Endodermal cell (in vitro differentiated cells): Measurements from ENCODE around the gene GTPBP10. TPM values are rescaled to one million over a fixed set of nuclear protein-coding genes. Genes with fewer than 3 reads are reported as not detected.

Experiments
- DNase-seq: peaks from one replicate; pipeline ENCODE4 v3.0.0-alpha.2; 2017
- H3K27ac ChIP-seq: 2 replicates; pipeline ENCODE4 v1.5.1; 2013; ENCODE audit warnings: mild to moderate bottlenecking, low read depth, low read length, moderate library complexity
- H3K27me3 ChIP-seq: 2 replicates; pipeline ENCODE4 v1.6.1; 2013; ENCODE audit warnings: mild to moderate bottlenecking, low read length, moderate library complexity; ENCODE audit not compliant: insufficient read depth, control insufficient read depth, poor library complexity, severe bottlenecking
- H3K36me3 ChIP-seq: 2 replicates; pipeline ENCODE4 v1.7.0; 2013; ENCODE audit warnings: mild to moderate bottlenecking, low read length, moderate library complexity; ENCODE audit not compliant: control insufficient read depth, insufficient read depth
- H3K4me1 ChIP-seq: one replicate; pipeline ENCODE4 v1.7.0; 2013; ENCODE audit warnings: low read length; ENCODE audit not compliant: control insufficient read depth, insufficient read depth
- H3K4me3 ChIP-seq: 2 replicates; pipeline ENCODE4 v1.5.1; 2013; ENCODE audit warnings: mild to moderate bottlenecking, low read length, moderate library complexity
- H3K9ac ChIP-seq: 2 replicates; pipeline ENCODE4 v1.6.1; 2013; ENCODE audit warnings: mild to moderate bottlenecking, low read length, moderate library complexity; ENCODE audit not compliant: poor library complexity, severe bottlenecking; ENCODE audit errors: extremely low read depth
- H3K9me3 ChIP-seq: 2 replicates; pipeline ENCODE4 v1.6.1; 2013; ENCODE audit warnings: mild to moderate bottlenecking, low read length, moderate library complexity; ENCODE audit not compliant: control insufficient read depth
- H3K27ac Mint-ChIP-seq: 2 replicates; pipeline ENCODE4 v1.8.0; 2020; ENCODE audit warnings: mixed read lengths
- H3K27me3 Mint-ChIP-seq: 2 replicates; pipeline ENCODE4 v1.8.0; 2021; ENCODE audit warnings: mild to moderate bottlenecking, mixed read lengths; ENCODE audit not compliant: insufficient read depth
- H3K36me3 Mint-ChIP-seq: 2 replicates; pipeline ENCODE4 v1.8.0; 2020; ENCODE audit warnings: low read depth, mixed read lengths
- H3K4me1 Mint-ChIP-seq: 2 replicates; pipeline ENCODE4 v1.8.0; 2020; ENCODE audit warnings: mixed read lengths
- H3K4me3 Mint-ChIP-seq: 2 replicates; pipeline ENCODE4 v1.8.0; 2020; ENCODE audit warnings: mild to moderate bottlenecking, moderate library complexity, mixed read lengths
- H3K9me3 Mint-ChIP-seq: 2 replicates; pipeline ENCODE4 v1.8.0; 2020; ENCODE audit warnings: mild to moderate bottlenecking, mixed read lengths
- WGBS, 2 experiments: methylation state at CpG; one replicate each; pipeline versions ENCODE4 v1.1.5 to v1.1.7; 2013; ENCODE audit warnings: missing lambda C conversion rate in 2 of 2, mixed read lengths in 1 of 2; ENCODE audit not compliant: insufficient coverage in 1 of 2, insufficient read length in 1 of 2; 5-methylcytosine and 5-hydroxymethylcytosine counted together
- total RNA-seq, 2 donors: library from RNA; stranded (reverse); fragmentation: NEBNext Ultra II Directional in 1 of 2; extraction: Animal tissue kit (Norgen Biotek cat#: 25700) in 1 of 2; gene quantifications; 2 replicates in 1 of 2; 3 replicates in 1 of 2; pipeline ENCODE4 v1.2.1, GENCODE V29; 2021
- TF ChIP-seq, protein P1 (sequence below): fragments of 200-600 bp; sonication (generic); conservative IDR thresholded peaks from 2 replicates; pipeline ENCODE4 v1.5.0; 2021; ENCODE audit warnings: antibody characterized with exemption, mild to moderate bottlenecking

The GTPBP10 gene
- total RNA-seq, 2 donors from 2014 or later = 24.5 to 26.3 TPM

DNA sequence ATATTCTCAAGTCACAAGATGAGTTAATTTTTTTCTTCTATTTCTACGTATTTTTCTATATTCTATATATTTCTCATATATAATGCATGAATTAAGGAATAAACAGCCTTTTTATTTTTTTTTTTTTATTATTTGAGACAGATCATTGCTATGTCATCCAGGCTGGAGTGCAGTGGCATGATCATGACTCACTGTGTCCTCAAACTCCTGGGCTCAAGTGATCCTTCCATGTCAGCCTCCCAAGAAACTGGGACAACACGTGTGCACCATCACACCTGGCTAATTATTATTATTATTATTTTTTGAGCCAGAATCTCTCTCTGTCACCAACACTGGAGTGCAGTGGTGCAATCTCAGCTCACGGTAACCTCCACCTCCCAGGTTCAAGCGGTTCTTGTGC is 58.3 kb downstream of the GTPBP10 start:
- Histone ChIP-seq H3K9ac (no peak overlapping the region), H3K4me3 (peak overlapping the region; percentile 99), H3K9me3 (no peaks in the 10 kb centered on the region), H3K27me3 (peaks cover 14% of the 10 kb centered on the region), H3K27ac (no peak overlapping the region), H3K4me1 (no peaks in the 10 kb centered on the region), H3K36me3 (peaks cover 35% of the 10 kb centered on the region)
- TF ChIP-seq, protein P1, sequence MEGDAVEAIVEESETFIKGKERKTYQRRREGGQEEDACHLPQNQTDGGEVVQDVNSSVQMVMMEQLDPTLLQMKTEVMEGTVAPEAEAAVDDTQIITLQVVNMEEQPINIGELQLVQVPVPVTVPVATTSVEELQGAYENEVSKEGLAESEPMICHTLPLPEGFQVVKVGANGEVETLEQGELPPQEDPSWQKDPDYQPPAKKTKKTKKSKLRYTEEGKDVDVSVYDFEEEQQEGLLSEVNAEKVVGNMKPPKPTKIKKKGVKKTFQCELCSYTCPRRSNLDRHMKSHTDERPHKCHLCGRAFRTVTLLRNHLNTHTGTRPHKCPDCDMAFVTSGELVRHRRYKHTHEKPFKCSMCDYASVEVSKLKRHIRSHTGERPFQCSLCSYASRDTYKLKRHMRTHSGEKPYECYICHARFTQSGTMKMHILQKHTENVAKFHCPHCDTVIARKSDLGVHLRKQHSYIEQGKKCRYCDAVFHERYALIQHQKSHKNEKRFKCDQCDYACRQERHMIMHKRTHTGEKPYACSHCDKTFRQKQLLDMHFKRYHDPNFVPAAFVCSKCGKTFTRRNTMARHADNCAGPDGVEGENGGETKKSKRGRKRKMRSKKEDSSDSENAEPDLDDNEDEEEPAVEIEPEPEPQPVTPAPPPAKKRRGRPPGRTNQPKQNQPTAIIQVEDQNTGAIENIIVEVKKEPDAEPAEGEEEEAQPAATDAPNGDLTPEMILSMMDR = no peak
- WGBS, 2 experiments = 100% methylated on average over 3 of the region's 4 CpGs; no CpG with 5 or more reads in 1 of the 2 experiments
- Mint-ChIP-seq H3K9me3 (no peaks in the 10 kb centered on the region), H3K36me3 (peaks cover 31% of the 10 kb centered on the region), H3K4me3 (peak overlapping the region; percentile 95), H3K27me3 (peaks cover 24% of the 10 kb centered on the region), H3K4me1 (no peaks in the 10 kb centered on the region), H3K27ac (no peak overlapping the region)
- no peak for DNase-seq

DNA sequence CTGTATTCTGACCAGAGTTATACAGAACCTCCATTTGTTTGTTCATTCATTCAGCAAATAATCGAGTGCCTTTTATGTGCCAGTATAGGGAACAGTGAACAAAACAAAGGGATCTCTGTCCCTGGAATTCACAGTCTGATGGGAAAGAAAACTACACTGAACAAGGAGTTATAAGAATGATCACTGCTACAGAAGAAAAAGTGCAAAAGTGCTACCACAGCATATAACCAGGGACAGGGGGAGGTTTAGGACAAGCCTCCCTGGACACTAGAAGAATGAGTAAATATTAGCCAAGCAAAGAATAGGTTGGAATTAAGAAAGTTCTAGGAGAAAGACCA is 60.9 kb downstream of the GTPBP10 start:
- no peak overlapping the region for H3K9ac ChIP-seq
- 91 to 100% methylated on average over 1 of the region's 1 CpG for WGBS, 2 experiments
- no peak overlapping the region for H3K4me3 ChIP-seq
- Mint-ChIP-seq H3K36me3 (peaks cover 41% of the 10 kb centered on the region), H3K27ac (no peak overlapping the region), H3K9me3 (no peaks in the 10 kb centered on the region), H3K27me3 (no peaks in the 10 kb centered on the region), H3K4me1 (no peaks in the 10 kb centered on the region), H3K4me3 (no peak overlapping the region)
- TF ChIP-seq, protein P1 = no peak
- DNase-seq = no peak
- H3K27ac ChIP-seq = no peak overlapping the region
- no peaks in the 10 kb centered on the region for H3K4me1 ChIP-seq
- no peaks in the 10 kb centered on the region for H3K27me3 ChIP-seq
- peaks cover 44% of the 10 kb centered on the region for H3K36me3 ChIP-seq
- H3K9me3 ChIP-seq = no peaks in the 10 kb centered on the region

DNA sequence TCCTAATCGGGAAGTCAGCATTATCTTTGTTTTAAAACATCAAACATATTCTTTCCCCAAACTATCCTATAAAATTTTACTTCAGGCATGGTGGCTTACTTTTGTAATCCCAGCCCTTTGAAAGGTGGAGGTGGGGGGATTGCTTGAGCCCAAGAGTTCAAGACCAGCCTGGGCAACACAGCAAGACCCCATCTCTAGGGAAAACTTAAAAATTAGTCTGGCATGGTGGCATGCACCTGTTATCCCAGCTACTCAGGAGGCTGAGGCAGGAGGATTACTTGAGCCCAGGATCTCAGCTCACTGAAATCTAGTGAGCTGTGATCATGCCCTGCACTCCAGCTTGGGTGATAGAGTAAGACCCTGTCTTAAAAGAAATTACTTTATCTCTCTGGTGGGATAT is 61.6 kb downstream of the GTPBP10 start:
- Mint-ChIP-seq H3K4me1 (no peaks in the 10 kb centered on the region), H3K27me3 (no peaks in the 10 kb centered on the region), H3K27ac (no peak overlapping the region), H3K9me3 (no peaks in the 10 kb centered on the region), H3K36me3 (peaks cover 48% of the 10 kb centered on the region), H3K4me3 (no peak overlapping the region)
- Histone ChIP-seq H3K27me3 (no peaks in the 10 kb centered on the region), H3K9ac (no peak overlapping the region), H3K4me1 (no peaks in the 10 kb centered on the region), H3K4me3 (no peak overlapping the region), H3K36me3 (peaks cover 51% of the 10 kb centered on the region), H3K9me3 (no peaks in the 10 kb centered on the region), H3K27ac (no peak overlapping the region)
- DNase-seq = no peak
- WGBS, 2 experiments = 89% methylated on average over 1 of the region's 1 CpG; no CpG with 5 or more reads in 1 of the 2 experiments
- TF ChIP-seq, protein P1 = no peak
